ENCODE results near the gene PODN. TPM values are rescaled to one million over a fixed set of nuclear protein-coding genes. Genes with fewer than 3 reads are reported as not detected.

Gene PODN
- total and polyA plus RNA-seq, 2 donors (not counting 3 experiments of a cell fraction or from before 2014, with no cell fraction given), result 1.3 to 1.5 TPM

- TF ChIP-seq FOS (IDR thresholded peaks at IDR 0.05; ENCODE audit: borderline replicate concordance, insufficient read depth, low read length), result no peak
- TF ChIP-seq JUN (IDR thresholded peaks at IDR 0.05; ENCODE audit: borderline replicate concordance, insufficient read depth, insufficient read length, low read depth), result no peak
- TF ChIP-seq GATA2 (IDR thresholded peaks at IDR 0.05; ENCODE audit: insufficient read depth, insufficient read length, low read depth, low read length), result no peak
- dilution Hi-C loops (cut with MboI; ENCODE audit: extremely low pct_ligation_motif_present, low sequenced_read_pairs) (no loop called here), intact Hi-C loops (cut with micrococcal nuclease) (no loop called here)
- Histone ChIP-seq H3K27ac (ENCODE audit: insufficient read depth, low read depth, low read length) (no peak overlapping the region), H2AFZ (ENCODE audit: low read depth, low read length) (no peak overlapping the region), H3K36me3 (ENCODE audit: control insufficient read depth in 2 of 2, extremely low read depth in 1 of 2, insufficient read depth in 2 of 2, low read length in 2 of 2) (no peaks in the 10 kb centered on the region), H3K9me3 (replicated peaks; ENCODE audit: control insufficient read depth, insufficient read depth, low read length) (no peaks in the 10 kb centered on the region), H3K27me3 (ENCODE audit: control insufficient read depth in 2 of 2, insufficient read depth in 2 of 2, low read length in 2 of 2) (no peaks in the 10 kb centered on the region), H3K79me2 (ENCODE audit: control insufficient read depth, insufficient read depth, low read length) (no peaks in the 10 kb centered on the region), H3K4me2 (ENCODE audit: insufficient read depth, low read length) (no peak overlapping the region), H3K4me3 (replicated peaks in 1 of 3; ENCODE audit: insufficient read depth in 1 of 3, low read depth in 1 of 3, low read length in 3 of 3) (no peak overlapping the region), H3K9ac (replicated peaks; ENCODE audit: extremely low read depth, insufficient read depth, low read length) (no peak overlapping the region), H3K4me1 (ENCODE audit: control insufficient read depth, extremely low read depth, insufficient read depth, low read length) (no peaks in the 10 kb centered on the region), H3K9me1 (replicated peaks; ENCODE audit: control insufficient read depth, extremely low read depth, insufficient read depth, low read length) (no peaks in the 10 kb centered on the region), H4K20me1 (replicated peaks; ENCODE audit: control insufficient read depth, extremely low read depth, insufficient read depth, low read length) (no peaks in the 10 kb centered on the region)
- FAIRE-seq, result no peak
- no TSS peak for BruUV-seq (replicated peaks)
- POLR2A ChIA-PET, result no interaction called here
- CTCF ChIA-PET, result interaction anchor here (1.6 kb wide), 1 partner anchor 96 kb away, joined by 6 read pairs; no protein-coding TSS in a partner anchor
- DNase-seq (ENCODE audit: low read depth, low spot score), result no peak
Measured at GRCh38 chr1:53086491-53087070, 24.6 kb downstream of the PODN start.

GRCh38 chr1:53087332-53088285 is 25.6 kb downstream of the PODN start:
- no peak for TF ChIP-seq GATA2 (IDR thresholded peaks at IDR 0.05; ENCODE audit: insufficient read depth, insufficient read length, low read depth, low read length)
- no peak for TF ChIP-seq MYC (IDR thresholded peaks at IDR 0.05; ENCODE audit: low read depth, low read length)
- TF ChIP-seq, protein P1, sequence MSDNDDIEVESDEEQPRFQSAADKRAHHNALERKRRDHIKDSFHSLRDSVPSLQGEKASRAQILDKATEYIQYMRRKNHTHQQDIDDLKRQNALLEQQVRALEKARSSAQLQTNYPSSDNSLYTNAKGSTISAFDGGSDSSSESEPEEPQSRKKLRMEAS (IDR thresholded peaks at IDR 0.05; ENCODE audit: insufficient read depth, insufficient read length), result no peak
- TF ChIP-seq EZH2 (IDR thresholded peaks at IDR 0.05; ENCODE audit: borderline replicate concordance, low read depth, low read length, severe bottlenecking), result no peak
- TF ChIP-seq, protein P2, sequence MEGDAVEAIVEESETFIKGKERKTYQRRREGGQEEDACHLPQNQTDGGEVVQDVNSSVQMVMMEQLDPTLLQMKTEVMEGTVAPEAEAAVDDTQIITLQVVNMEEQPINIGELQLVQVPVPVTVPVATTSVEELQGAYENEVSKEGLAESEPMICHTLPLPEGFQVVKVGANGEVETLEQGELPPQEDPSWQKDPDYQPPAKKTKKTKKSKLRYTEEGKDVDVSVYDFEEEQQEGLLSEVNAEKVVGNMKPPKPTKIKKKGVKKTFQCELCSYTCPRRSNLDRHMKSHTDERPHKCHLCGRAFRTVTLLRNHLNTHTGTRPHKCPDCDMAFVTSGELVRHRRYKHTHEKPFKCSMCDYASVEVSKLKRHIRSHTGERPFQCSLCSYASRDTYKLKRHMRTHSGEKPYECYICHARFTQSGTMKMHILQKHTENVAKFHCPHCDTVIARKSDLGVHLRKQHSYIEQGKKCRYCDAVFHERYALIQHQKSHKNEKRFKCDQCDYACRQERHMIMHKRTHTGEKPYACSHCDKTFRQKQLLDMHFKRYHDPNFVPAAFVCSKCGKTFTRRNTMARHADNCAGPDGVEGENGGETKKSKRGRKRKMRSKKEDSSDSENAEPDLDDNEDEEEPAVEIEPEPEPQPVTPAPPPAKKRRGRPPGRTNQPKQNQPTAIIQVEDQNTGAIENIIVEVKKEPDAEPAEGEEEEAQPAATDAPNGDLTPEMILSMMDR (IDR thresholded peaks at IDR 0.05; ENCODE audit: extremely low read depth in 1 of 2, insufficient read depth in 1 of 2, low read depth in 1 of 2, low read length in 2 of 2), result no peak
- TF ChIP-seq JUN (IDR thresholded peaks at IDR 0.05; ENCODE audit: borderline replicate concordance, insufficient read depth, insufficient read length, low read depth), result no peak
- TF ChIP-seq POLR2A (IDR thresholded peaks at IDR 0.05; ENCODE audit: low read depth, low read length), result no peak
- FAIRE-seq (no peak), DNase-seq (ENCODE audit: low read depth, low spot score) (no peak)
- H4K20me1 ChIP-seq (replicated peaks; ENCODE audit: control insufficient read depth, extremely low read depth, insufficient read depth, low read length), result no peaks in the 10 kb centered on the region
- CTCF ChIA-PET, result interaction anchor here (1.0 to 1.2 kb wide), 3 partner anchors 10 to 94 kb away, joined by 3 to 4 read pairs (median 3); no protein-coding TSS in a partner anchor
- no peaks in the 10 kb centered on the region for H3K9me3 ChIP-seq (replicated peaks; ENCODE audit: control insufficient read depth, insufficient read depth, low read length)
- dilution Hi-C loops (cut with MboI; ENCODE audit: extremely low pct_ligation_motif_present, low sequenced_read_pairs), result no loop called here
- H3K9ac ChIP-seq (replicated peaks; ENCODE audit: extremely low read depth, insufficient read depth, low read length), result no peak overlapping the region
- H3K36me3 ChIP-seq (ENCODE audit: control insufficient read depth in 2 of 2, extremely low read depth in 1 of 2, insufficient read depth in 2 of 2, low read length in 2 of 2), result no peaks in the 10 kb centered on the region
- BruUV-seq (replicated peaks), result no TSS peak
- H3K79me2 ChIP-seq (ENCODE audit: control insufficient read depth, insufficient read depth, low read length), result no peaks in the 10 kb centered on the region
- POLR2A ChIA-PET, result no interaction called here
- no peaks in the 10 kb centered on the region for H3K4me1 ChIP-seq (ENCODE audit: control insufficient read depth, extremely low read depth, insufficient read depth, low read length)
- H3K27ac ChIP-seq (ENCODE audit: insufficient read depth, low read depth, low read length), result no peak overlapping the region
- H3K4me3 ChIP-seq (replicated peaks in 1 of 3; ENCODE audit: insufficient read depth in 1 of 3, low read depth in 1 of 3, low read length in 3 of 3), result no peak overlapping the region
- H3K4me2 ChIP-seq (ENCODE audit: insufficient read depth, low read length), result no peak overlapping the region
- no peak overlapping the region for H2AFZ ChIP-seq (ENCODE audit: low read depth, low read length)
- H3K27me3 ChIP-seq (ENCODE audit: control insufficient read depth in 2 of 2, insufficient read depth in 2 of 2, low read length in 2 of 2), result no peaks in the 10 kb centered on the region
- intact Hi-C loops (cut with micrococcal nuclease), result no loop called here
- H3K9me1 ChIP-seq (replicated peaks; ENCODE audit: control insufficient read depth, extremely low read depth, insufficient read depth, low read length), result no peaks in the 10 kb centered on the region
